Stimulated activated CD8-positive, alpha-beta memory T cell treated with anti-CD3 and anti-CD28 coated beads, Interleukin-7, amount 100 ng/mL, for 4 hours (primary cell): ENCODE measurements around the gene FGFRL1.

Source experiments
- DNase-seq, 2 donors: peaks; one replicate each; pipeline ENCODE4 v3.0.0-alpha.2; 2020; ENCODE audit warnings: low read depth in 2 of 2

FGFRL1 gene

DNA sequence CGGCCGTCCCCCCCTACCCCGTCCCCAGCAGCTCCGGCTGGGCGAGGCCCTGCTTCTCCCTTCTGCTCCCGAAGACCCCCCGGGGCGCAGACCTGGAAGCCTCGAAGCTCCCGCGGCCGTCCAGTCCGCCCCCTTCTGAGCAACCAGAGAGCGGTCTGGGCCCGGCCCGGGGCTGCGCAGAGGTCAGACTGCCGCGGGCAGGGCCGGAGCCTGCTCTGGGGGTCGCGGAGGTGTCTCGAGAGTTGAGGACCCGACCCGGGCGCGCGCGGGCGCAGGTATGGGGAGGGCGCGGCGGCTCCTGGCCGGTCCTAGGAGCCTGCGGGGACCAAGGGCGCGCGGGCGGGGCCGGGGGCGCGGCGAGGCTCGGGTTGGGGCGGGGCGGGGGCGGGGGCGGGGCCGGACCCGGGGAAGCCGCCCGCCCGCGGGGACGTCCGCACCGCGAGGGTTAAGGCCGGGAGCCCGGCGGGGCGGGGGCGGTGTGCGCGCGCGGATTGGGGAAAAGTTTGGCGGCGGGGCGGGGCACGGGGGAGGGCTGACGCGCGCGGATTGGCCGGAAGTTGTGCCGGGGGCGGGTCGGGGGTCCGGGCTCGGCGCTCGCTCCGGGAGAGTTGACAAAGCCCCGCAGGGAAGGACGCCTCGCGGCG lies at the start of gene FGFRL1:
TSS of gene FGFRL1 (plus strand) at position 605 of the 644 bp plus-strand sequence. CDS start 860 bp downstream, outside the sequence.
- peak; percentile 75 to 89 for DNase-seq

DNA sequence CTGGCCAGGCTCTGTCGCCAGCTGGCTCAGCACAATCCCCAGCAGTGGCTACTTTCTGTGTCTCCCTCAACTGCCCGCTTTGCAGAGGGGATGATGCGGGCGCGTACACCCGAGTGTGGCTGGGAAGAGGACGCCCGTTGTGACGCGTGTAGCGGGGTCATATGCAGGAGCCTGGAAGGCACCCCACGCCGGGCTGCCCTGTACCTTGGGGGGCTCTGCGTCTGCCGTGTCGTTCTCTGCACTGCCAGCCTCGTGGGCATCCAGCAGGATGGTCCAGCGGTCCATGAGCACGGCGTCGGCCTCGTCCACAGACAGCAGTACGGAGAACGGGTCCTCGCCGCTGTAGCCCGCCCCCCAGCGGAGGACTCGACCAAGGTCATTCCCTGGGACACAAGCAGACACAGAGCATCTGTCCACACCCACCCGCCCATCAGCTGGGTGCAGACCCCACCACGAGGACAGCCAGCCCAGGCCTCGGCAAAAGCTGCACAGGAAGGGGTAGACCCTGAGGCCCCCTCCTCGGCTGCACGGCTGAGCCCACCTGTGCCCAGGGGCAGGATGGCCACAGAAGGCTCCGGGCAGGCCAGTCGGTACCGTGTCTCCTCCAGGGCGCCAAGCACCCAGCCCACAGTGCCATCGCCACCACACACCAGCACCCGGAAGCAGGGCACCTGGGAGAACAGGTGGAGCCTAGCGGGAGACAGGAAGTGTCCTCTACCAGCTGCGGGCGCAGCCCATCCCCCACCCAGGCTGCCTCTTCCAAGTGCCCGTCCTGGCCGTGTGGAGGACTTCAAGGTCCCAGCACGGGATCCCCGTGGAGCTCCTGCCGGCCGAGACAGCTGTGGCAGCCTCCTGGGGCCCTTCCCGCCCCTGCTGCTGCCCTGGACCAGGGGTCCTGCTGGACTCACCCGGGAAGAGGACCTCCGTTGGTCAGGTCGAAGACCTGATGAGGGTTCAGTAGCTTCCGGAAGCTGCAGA lies 48.9 kb upstream of the FGFRL1 start:
- DNase-seq = no peak

- DNase-seq = no peak
These were observed 47.9 kb upstream of the FGFRL1 start for GRCh38 chr4:963276-964225.

DNA sequence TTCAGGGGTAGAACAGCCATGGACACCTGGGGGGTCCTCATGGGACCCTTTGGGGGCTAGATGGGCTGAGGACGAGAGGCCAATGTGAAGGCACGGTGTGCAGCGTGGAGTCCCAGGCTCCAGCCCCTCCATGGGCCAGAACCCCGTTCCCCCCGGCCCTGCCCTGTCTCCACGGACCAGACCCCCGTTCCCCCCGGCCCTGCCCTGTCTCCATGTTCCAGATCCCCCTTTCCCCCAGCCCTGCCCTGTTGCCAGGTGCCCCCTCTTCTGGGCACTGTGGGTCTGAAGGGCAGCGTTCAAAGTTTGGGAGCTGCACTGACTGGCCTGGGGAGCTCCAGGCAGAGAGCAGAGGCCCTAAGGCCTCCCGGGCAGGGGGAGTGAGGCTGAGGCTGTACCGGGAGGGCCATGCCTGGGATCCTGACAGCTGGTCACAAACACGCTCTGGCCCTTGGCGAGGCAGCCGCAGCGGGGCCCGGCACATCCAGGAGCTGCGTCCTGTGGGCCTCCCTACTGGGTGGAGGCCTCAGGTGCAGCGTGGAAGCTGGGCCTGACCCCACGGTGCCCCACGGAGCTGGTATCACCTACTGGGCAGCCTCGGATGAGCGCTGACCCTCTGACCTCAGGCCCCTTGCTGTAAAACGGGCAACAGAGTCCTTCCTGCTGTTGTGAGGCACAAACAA lies 46.9 kb upstream of the FGFRL1 start:
- DNase-seq = no peak

DNA sequence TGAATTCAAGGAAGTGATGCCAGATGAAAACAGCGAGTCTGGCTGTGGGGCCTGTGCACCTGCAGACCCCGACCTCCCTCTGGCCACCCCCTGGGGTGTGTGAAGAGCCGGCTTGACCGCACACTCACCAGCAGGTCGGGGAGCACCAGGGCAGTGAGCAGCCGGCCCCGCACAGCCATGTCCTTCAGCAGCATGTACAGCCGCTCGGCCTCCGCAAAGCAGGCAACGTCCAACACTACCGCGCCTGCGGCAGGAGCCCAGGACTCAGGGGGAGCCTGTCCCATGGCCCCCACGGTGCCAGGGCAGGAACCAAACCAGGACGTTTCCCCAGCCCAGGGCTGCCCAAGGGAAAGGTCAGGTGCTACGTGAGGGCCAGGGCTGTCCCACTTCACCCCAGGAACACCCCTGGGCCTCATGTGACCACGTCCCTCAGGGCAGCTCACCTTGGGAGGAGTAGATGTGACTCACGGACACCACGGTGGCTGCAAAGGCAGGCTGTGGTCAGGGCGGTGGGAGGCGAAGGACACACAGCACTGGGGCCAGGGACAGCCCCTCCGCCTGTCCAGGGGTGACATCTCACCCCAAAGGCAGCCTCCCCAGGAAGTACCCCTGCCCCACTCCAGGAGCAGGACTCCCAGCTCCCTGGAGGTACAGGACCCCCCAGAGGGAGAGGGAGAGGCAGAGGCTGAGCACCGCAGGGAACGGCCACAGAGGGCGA lies 46.2 kb upstream of the FGFRL1 start:
- no peak for DNase-seq

DNA sequence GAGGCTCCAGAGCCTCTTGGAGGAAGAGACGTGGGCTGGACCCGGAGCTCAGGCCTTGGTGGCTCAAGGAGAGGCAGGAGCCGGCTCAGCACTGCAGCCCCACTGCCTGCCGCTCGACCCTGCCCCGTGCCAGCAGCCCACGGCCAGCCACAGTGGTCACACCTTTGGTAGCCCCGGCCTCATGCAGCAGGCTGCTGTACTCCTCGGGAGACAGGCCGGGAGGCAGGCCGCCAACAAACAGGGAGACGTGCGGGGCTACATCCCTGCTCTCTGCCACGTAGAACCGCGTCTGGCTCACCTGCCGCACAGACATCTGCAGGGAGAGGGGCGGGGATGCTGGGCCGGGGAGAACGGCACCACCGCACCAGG lies 45.7 kb upstream of the FGFRL1 start:
- no peak for DNase-seq

DNA sequence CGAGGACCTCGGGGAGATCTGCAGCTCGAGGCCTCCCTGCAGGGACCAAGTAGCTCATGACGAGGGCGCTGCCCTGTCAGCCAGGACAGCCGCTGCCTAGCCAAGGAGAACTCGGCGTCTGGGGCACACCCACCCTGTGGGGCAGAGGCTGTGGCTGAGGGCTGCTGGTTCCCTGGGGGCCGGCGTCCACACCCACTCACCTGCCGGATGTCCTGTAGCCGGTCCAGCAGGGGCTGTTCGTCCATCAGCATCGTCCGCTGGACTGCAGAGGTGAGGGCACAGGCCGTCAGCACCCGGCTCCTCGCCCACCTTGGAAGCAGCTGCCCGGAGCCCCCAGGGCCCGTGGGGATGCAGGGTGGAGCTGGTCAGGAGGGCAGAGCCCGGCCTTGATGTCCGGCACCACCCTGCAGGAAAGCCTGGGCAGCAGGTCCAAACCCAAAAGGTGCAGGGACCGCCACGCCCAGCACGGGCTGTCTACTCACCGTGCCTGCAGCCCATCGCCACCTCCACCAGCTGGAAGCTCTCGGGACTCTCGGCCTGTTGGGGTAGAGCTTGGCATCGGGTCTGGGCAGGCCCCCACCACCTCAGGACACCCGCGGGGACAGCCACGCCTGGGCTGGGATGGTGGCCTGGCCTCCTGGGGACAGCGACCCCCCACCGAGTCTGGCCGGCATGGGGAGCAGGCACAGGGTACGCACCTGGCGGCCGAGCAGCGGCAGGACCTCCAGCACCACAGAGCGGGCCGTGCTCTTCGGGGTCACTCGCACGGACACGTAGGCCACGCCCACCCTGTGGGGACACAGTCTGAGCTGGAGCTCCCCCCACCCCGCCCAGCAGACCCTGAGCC lies 44.9 kb upstream of the FGFRL1 start:
- no peak for DNase-seq

GRCh38 chr4:967113-968104 lies 44.0 kb upstream of the FGFRL1 start:
- DNase-seq = no peak

GRCh38 chr4:968221-968620 lies 43.2 kb upstream of the FGFRL1 start:
- DNase-seq = no peak

GRCh38 chr4:968621-969394 lies 42.6 kb upstream of the FGFRL1 start:
- no peak for DNase-seq

GRCh38 chr4:970046-970745 lies 41.2 kb upstream of the FGFRL1 start:
- DNase-seq = peak; percentile 24 to 46

GRCh38 chr4:970854-971520 lies 40.4 kb upstream of the FGFRL1 start:
- DNase-seq = no peak

DNA sequence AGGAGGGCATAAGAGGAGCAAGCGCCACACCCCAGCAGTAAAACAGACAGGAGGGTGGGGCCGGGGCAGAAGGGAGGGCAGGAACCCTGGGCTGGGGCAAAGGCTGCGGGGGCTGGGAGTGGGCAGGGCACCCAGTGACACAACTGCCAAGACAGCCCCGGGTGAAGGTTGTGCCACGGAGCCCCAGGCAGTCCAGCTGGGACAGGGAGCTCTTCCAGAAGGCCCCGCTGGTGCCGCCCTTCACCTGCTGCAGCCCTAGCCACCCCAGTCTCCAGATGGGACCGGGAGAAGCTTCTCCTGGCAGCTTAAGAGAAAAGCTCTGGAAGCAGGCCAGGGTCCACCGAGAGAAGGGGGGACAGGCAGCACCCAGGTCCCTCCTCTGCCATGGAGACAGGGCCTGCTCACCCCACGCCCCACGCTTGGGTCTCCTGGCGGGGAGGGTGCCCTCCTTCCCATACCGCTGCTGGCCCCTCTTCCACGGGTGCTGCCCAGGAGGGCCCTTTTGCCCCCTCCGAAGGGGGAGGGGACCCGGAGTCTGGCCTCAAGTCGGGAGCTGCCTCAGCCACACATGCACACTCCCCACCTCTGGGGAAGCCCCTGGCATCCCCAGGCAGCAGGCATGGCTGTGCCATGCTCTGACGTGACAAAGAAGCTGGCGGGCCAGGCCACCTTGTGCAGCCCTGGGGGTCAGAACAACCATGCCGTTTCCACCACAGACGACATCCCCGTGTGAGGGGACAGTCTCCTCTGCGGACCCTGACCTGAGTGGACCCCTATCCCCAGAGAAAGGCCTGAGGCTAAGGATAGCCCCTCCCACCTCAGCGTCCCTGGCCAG lies 39.5 kb upstream of the FGFRL1 start:
- no peak for DNase-seq

- peak; percentile 54 to 80 for DNase-seq
These were observed 38.6 kb upstream of the FGFRL1 start for GRCh38 chr4:972651-973424.
